NCI-H2171 (cell line): ENCODE measurements around the gene AP2A2.
"Not testable (repeated sequence)": the region's sequence is repeated elsewhere in the genome, so short reads cannot be mapped to it uniquely, and the experiment has no call there.

Experiments
- DNase-seq: peaks from one replicate; lab custom pipeline; 2025; lab: John Stamatoyannopoulos, UW

AP2A2 gene

GRCh38 chr11:954392-955153 is 28.9 kb downstream of the AP2A2 start:
- no peak for DNase-seq

- DNase-seq: no peak
Measured at GRCh38 chr11:955154-956063, 29.7 kb downstream of the AP2A2 start.

- no peak for DNase-seq
Measured at GRCh38 chr11:957212-957920, 31.7 kb downstream of the AP2A2 start.

GRCh38 chr11:958101-958500 is 32.4 kb downstream of the AP2A2 start:
- no peak for DNase-seq

GRCh38 chr11:959027-959426 is 33.4 kb downstream of the AP2A2 start:
- DNase-seq: no peak

- no peak for DNase-seq
Measured at GRCh38 chr11:959608-960007, 33.9 kb downstream of the AP2A2 start.

- not testable (repeated sequence) for DNase-seq
Measured at GRCh38 chr11:961310-961920, 35.7 kb downstream of the AP2A2 start.

GRCh38 chr11:961921-962320 is 36.3 kb downstream of the AP2A2 start:
- no peak for DNase-seq

GRCh38 chr11:962688-963087 is 37.0 kb downstream of the AP2A2 start:
- no peak for DNase-seq

- no peak for DNase-seq
Measured at GRCh38 chr11:963852-964251, 38.2 kb downstream of the AP2A2 start.

GRCh38 chr11:965206-965775 is 39.6 kb downstream of the AP2A2 start:
- no peak for DNase-seq

GRCh38 chr11:967995-968751 is 42.5 kb downstream of the AP2A2 start:
- DNase-seq: no peak

- no peak for DNase-seq
Measured at GRCh38 chr11:968822-969221, 43.2 kb downstream of the AP2A2 start.

- no peak for DNase-seq
Measured at GRCh38 chr11:969651-970205, 44.1 kb downstream of the AP2A2 start.

- no peak for DNase-seq
Measured at GRCh38 chr11:970319-970871, 44.7 kb downstream of the AP2A2 start.

- no peak for DNase-seq
Measured at GRCh38 chr11:971092-971690, 45.5 kb downstream of the AP2A2 start.

GRCh38 chr11:971731-972365 is 46.2 kb downstream of the AP2A2 start:
- DNase-seq: no peak

- no peak for DNase-seq
Measured at GRCh38 chr11:972523-973211, 47.0 kb downstream of the AP2A2 start.

- DNase-seq: no peak
Measured at GRCh38 chr11:973237-973636, 47.6 kb downstream of the AP2A2 start.
